ENCODE measurements around the gene KLF7. TPM values are rescaled to one million over a fixed set of nuclear protein-coding genes. Genes with fewer than 3 reads are reported as not detected.

KLF7 gene
- total and polyA plus RNA-seq, 9 of the 15 experiments (the other 6 are each of a cell fraction or from before 2014, with no cell fraction given): 0.04 to 0.54 (median 0.07) TPM

- FAIRE-seq (no peak), DNase-seq (ENCODE audit: extremely low read depth in 1 of 4, low spot score in 3 of 4) (no peak), ATAC-seq (no peak)
- CTCF ChIA-PET (ENCODE audit: low intra/inter-chr PET ratio): no interaction called here
- Histone ChIP-seq H3K9me1 (ENCODE audit: control insufficient read depth, insufficient read depth, low read length) (no peaks in the 10 kb centered on the region), H2AFZ (ENCODE audit: low read depth, low read length) (no peak overlapping the region), H3K4me1 (replicated peaks in 1 of 2; ENCODE audit: control insufficient read depth in 2 of 2, insufficient read depth in 2 of 2, low read length in 2 of 2) (no peaks in the 10 kb centered on the region), H3K36me3 (ENCODE audit: control insufficient read depth, insufficient read depth, low read length) (no peaks in the 10 kb centered on the region), H3K79me2 (ENCODE audit: control insufficient read depth, insufficient read depth, low read length) (no peaks in the 10 kb centered on the region), H3K27me3 (ENCODE audit: control insufficient read depth in 2 of 2, insufficient read depth in 2 of 2, low read length in 2 of 2) (peaks cover 0 to 4% of the 10 kb centered on the region in 2 experiments; a peak in 2 of 5 replicates), H3K4me2 (ENCODE audit: insufficient read depth, low read length) (no peak overlapping the region), H4K20me1 (replicated peaks; ENCODE audit: control insufficient read depth, insufficient read depth, low read length) (no peaks in the 10 kb centered on the region), H3K9me3 (replicated peaks; ENCODE audit: control insufficient read depth, insufficient read depth, low read depth, low read length) (no peaks in the 10 kb centered on the region), H3K4me3 (no peak overlapping the region), H3K9ac (ENCODE audit: insufficient read depth in 1 of 2, low read depth in 2 of 2, low read length in 2 of 2) (no peak overlapping the region), H3K27ac (ENCODE audit: extremely low read depth, low read depth, low read length) (no peak overlapping the region)
- no peak for TF ChIP-seq ELF2 (CRISPR knock-in tag; IDR thresholded peaks at IDR 0.05)
- no peak for TF ChIP-seq NFE2L1 (tag; IDR thresholded peaks at IDR 0.05; ENCODE audit: borderline replicate concordance, low read depth)
- TF ChIP-seq EGR1 (conservative IDR thresholded peaks at IDR 0.05): no peak
- no peak for TF ChIP-seq RB1 (IDR thresholded peaks at IDR 0.05; ENCODE audit: low read depth)
- TF ChIP-seq ZNF696 (CRISPR knock-in tag; conservative IDR thresholded peaks at IDR 0.05): no peak
- TF ChIP-seq MED1 (CRISPR knock-in tag; IDR thresholded peaks at IDR 0.05; ENCODE audit: borderline replicate concordance): no peak
- no peak for TF ChIP-seq KAT7 (CRISPR knock-in tag; IDR thresholded peaks at IDR 0.05; ENCODE audit: borderline replicate concordance)
- TF ChIP-seq AFF1 (IDR thresholded peaks at IDR 0.05; ENCODE audit: low read depth in 1 of 2, partially characterized antibody in 2 of 2): no peak
- TF ChIP-seq DMBX1 (CRISPR knock-in tag; IDR thresholded peaks at IDR 0.05; ENCODE audit: borderline replicate concordance): no peak
- POLR2A ChIA-PET: no interaction called here
- in situ Hi-C loops (cut with MboI) (no loop called here), intact Hi-C loops (cut with micrococcal nuclease) (no loop called here)
- no TSS peak for BruUV-seq (replicated peaks)
- 0% methylated on average over 4 of the region's 4 CpGs for WGBS (ENCODE audit: insufficient coverage, low coverage, missing lambda C conversion rate)
These were observed 83.1 kb downstream of the KLF7 start for GRCh38 chr2:207082619-207083018.
